Activated CD4-positive, alpha-beta T cell treated with anti-CD3 and anti-CD28 coated beads, Interleukin-2, amount 50 U/mL, for 1 hour (primary cell): Measurements from ENCODE around the gene RTL10.

Source experiments
- DNase-seq: peaks from one replicate; pipeline ENCODE4 v3.0.0-alpha.2; 2020

The RTL10 gene

GRCh38 chr22:19854778-19855503, at the start of gene RTL10, which contains the start of gene GNB1L:
TSS of gene RTL10 (minus strand) at chr22:19854874. CDS start at chr22:19852261, 2,613 bp downstream.
TSS of gene GNB1L (minus strand) at chr22:19854874. CDS start at chr22:19821355, 33,519 bp downstream.
- DNase-seq: peak; percentile 95

- no peak for DNase-seq
Measured at GRCh38 chr22:19904174-19904856, 49.6 kb upstream of the RTL10 start.

GRCh38 chr22:19903513-19903912, 48.8 kb upstream of the RTL10 start:
- no peak for DNase-seq

- no peak for DNase-seq
Measured at GRCh38 chr22:19903031-19903430, 48.4 kb upstream of the RTL10 start.

- no peak for DNase-seq
Measured at GRCh38 chr22:19902245-19902715, 47.6 kb upstream of the RTL10 start.

- no peak for DNase-seq
Measured at GRCh38 chr22:19901577-19902244, 47.0 kb upstream of the RTL10 start.

GRCh38 chr22:19900707-19901436, 46.2 kb upstream of the RTL10 start:
- DNase-seq: no peak

GRCh38 chr22:19898831-19899567, 44.3 kb upstream of the RTL10 start:
- DNase-seq: no peak

- no peak for DNase-seq
Measured at GRCh38 chr22:19898145-19898544, 43.5 kb upstream of the RTL10 start.

GRCh38 chr22:19897726-19898125, 43.1 kb upstream of the RTL10 start:
- no peak for DNase-seq

- DNase-seq: peak; percentile 34
Measured at GRCh38 chr22:19896665-19897355, 42.1 kb upstream of the RTL10 start.

GRCh38 chr22:19895160-19895849, 40.6 kb upstream of the RTL10 start:
- DNase-seq: no peak

GRCh38 chr22:19893363-19893762, 38.7 kb upstream of the RTL10 start:
- no peak for DNase-seq

GRCh38 chr22:19892925-19893324, 38.3 kb upstream of the RTL10 start:
- no peak for DNase-seq

- DNase-seq: peak; percentile 63
Measured at GRCh38 chr22:19892257-19892879, 37.7 kb upstream of the RTL10 start.

- peak; percentile 80 for DNase-seq
Measured at GRCh38 chr22:19891317-19892256, 36.9 kb upstream of the RTL10 start.

- no peak for DNase-seq
Measured at GRCh38 chr22:19890502-19891316, 36.0 kb upstream of the RTL10 start.

- peak; percentile 39 for DNase-seq
Measured at GRCh38 chr22:19889951-19890350, 35.3 kb upstream of the RTL10 start.
